GM19035 (cell line): Measurements from ENCODE around the gene PHACTR3.
"Not testable (repeated sequence)": the region's sequence is repeated elsewhere in the genome, so short reads cannot be mapped to it uniquely, and the experiment has no call there.

Source experiments
- ATAC-seq: cut with Tn5 transposase; IDR thresholded peaks from one replicate; pipeline ENCODE4 v1.9.1; 2021; ENCODE audit not compliant: unreplicated experiment

Gene PHACTR3

GRCh38 chr20:59836767-59837166 is 232.4 kb downstream of the PHACTR3 start:
- ATAC-seq = no peak

- peak; percentile 78 for ATAC-seq
Measured at GRCh38 chr20:59837623-59838394, 233.5 kb downstream of the PHACTR3 start.

GRCh38 chr20:59839400-59839799 is 235.1 kb downstream of the PHACTR3 start:
- ATAC-seq = no peak

GRCh38 chr20:59845472-59845871 is 241.1 kb downstream of the PHACTR3 start:
- ATAC-seq = no peak

GRCh38 chr20:59848182-59848581 is 243.8 kb downstream of the PHACTR3 start:
- ATAC-seq = no peak

GRCh38 chr20:59850018-59850641 is 245.8 kb downstream of the PHACTR3 start:
- no peak for ATAC-seq

GRCh38 chr20:59856526-59856925 is 252.2 kb downstream of the PHACTR3 start:
- not testable (repeated sequence) for ATAC-seq

- ATAC-seq = not testable (repeated sequence)
Measured at GRCh38 chr20:59856941-59857340, 252.6 kb downstream of the PHACTR3 start.

GRCh38 chr20:59857966-59858365 is 253.6 kb downstream of the PHACTR3 start:
- no peak for ATAC-seq

GRCh38 chr20:59858425-59858824 is 254.1 kb downstream of the PHACTR3 start:
- ATAC-seq = no peak

GRCh38 chr20:59861401-59861800 is 257.1 kb downstream of the PHACTR3 start:
- ATAC-seq = no peak

- no peak for ATAC-seq
Measured at GRCh38 chr20:59863058-59863457, 258.7 kb downstream of the PHACTR3 start.

- no peak for ATAC-seq
Measured at GRCh38 chr20:59864726-59865125, 260.4 kb downstream of the PHACTR3 start.

GRCh38 chr20:59866338-59866737 is 262.0 kb downstream of the PHACTR3 start:
- no peak for ATAC-seq

- no peak for ATAC-seq
Measured at GRCh38 chr20:59871096-59871495, 266.8 kb downstream of the PHACTR3 start.

GRCh38 chr20:59873409-59873808 is 269.1 kb downstream of the PHACTR3 start:
- no peak for ATAC-seq

- no peak for ATAC-seq
Measured at GRCh38 chr20:59880198-59880597, 275.9 kb downstream of the PHACTR3 start.

GRCh38 chr20:59884494-59884893 is 280.2 kb downstream of the PHACTR3 start:
- no peak for ATAC-seq

GRCh38 chr20:59888050-59888449 is 283.7 kb downstream of the PHACTR3 start:
- no peak for ATAC-seq

GRCh38 chr20:59890035-59890434 is 285.7 kb downstream of the PHACTR3 start:
- ATAC-seq = not testable (repeated sequence)

- ATAC-seq = no peak
Measured at GRCh38 chr20:59891581-59891980, 287.2 kb downstream of the PHACTR3 start.

GRCh38 chr20:59895908-59896307 is 291.6 kb downstream of the PHACTR3 start:
- no peak for ATAC-seq
